HG02885 (cell line): ENCODE measurements around the gene PKHD1.

Experiments used
- ATAC-seq: cut with Tn5 transposase; IDR thresholded peaks from one replicate; pipeline ENCODE4 v1.9.1; 2021; ENCODE audit warnings: mild to moderate bottlenecking; ENCODE audit not compliant: unreplicated experiment, poor library complexity

Gene PKHD1

GRCh38 chr6:52046456-52046855, 41.0 kb downstream of the PKHD1 start:
- no peak for ATAC-seq

DNA sequence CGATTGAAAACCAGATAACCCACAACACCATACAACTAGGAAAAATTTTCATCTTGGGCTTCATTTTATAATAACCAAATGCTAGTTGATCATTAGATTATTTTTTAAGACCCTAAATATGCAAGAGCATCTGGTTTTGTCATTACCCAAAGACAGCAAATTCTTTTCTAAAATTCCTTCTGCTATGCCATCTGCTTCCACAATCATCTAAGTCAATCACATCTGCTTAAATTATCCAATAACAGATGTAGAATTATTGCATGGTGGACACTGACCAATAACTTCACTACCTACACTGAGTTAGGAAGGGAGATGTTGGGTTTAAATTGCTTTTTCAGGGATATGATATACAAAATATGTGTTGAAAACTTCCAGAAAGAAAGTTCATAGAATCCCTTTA, 41.9 kb downstream of the PKHD1 start:
- no peak for ATAC-seq

- ATAC-seq = peak; percentile 39
Measured at GRCh38 chr6:52045033-52045432, 42.4 kb downstream of the PKHD1 start.

- no peak for ATAC-seq
Measured at GRCh38 chr6:52042141-52042885, 45.1 kb downstream of the PKHD1 start.

DNA sequence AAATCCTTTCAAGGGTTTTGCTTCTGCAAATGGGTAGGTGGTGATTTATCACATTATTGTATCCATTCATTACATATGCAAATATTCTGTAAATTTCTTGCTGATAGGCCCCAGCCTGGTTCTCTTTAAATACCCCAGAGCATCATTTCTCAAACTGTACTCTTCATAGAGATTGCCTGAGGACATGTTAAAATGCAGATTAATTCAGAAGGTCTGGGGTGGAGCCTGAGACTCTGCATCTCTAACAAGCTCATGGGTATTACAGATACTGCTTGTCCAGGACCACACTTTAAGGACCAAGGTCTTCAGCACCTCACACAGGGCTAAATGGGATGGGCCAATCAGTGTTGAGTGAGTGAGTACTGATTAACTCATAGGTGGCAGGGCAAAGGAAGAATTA, 46.3 kb downstream of the PKHD1 start:
- ATAC-seq = no peak

GRCh38 chr6:52027699-52028098, 59.7 kb downstream of the PKHD1 start:
- ATAC-seq = no peak

DNA sequence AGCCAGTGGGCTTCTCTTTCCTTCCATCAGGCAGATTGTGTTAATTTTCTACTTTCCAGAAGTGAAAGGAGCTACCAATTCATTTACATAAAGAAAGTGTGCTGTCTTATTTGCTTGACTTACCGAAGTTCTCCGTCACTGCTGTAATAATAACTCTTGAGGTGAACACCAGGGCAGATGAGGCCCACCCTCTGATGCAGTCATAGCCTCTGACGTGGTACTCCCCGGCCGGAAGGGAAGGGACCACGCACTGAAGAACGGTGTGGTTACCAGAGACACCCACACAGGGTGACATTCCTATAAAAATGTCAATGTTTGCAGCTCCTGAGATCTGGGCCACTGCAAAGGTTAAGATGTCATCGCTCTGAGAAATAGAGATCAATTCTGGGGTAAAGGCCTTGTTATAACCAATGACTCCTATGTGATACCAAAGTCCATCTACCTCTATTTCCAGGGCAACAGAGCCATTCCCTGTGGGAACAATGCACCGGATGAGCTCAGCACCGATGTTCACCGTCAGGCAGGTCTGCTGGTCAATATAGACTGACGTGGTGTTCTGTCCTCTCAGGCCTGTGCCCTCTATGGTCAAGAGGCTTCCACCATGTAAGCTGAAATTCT, 62.9 kb downstream of the PKHD1 start:
- no peak for ATAC-seq

- ATAC-seq = no peak
Measured at GRCh38 chr6:52022675-52023074, 64.7 kb downstream of the PKHD1 start.

- ATAC-seq = no peak
Measured at GRCh38 chr6:52020945-52021570, 66.4 kb downstream of the PKHD1 start.

DNA sequence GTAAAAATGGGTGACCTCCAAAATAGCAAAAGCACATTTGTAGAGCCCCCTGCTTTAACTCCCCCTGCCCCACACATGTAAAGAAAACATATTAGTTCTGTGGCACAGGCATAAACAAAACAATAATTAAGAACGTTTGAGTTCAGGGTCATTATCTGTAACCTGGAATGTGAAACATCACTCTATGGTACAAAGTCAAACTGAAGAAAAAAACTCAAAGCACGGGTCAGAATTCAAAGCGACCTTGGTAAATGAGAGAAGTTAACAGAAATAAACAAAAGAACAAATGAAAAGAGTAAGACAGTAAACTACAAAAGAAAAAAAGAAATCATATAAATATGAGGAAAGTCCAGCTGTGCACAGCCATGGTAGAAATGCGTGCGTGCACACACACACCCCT, 67.5 kb downstream of the PKHD1 start:
- ATAC-seq = no peak

GRCh38 chr6:52019092-52019491, 68.3 kb downstream of the PKHD1 start:
- no peak for ATAC-seq

GRCh38 chr6:52016915-52017748, 70.3 kb downstream of the PKHD1 start:
- peak; percentile 66 for ATAC-seq

GRCh38 chr6:52015953-52016352, 71.5 kb downstream of the PKHD1 start:
- peak; percentile 61 for ATAC-seq

- no peak for ATAC-seq
Measured at GRCh38 chr6:52014391-52014790, 73.0 kb downstream of the PKHD1 start.

DNA sequence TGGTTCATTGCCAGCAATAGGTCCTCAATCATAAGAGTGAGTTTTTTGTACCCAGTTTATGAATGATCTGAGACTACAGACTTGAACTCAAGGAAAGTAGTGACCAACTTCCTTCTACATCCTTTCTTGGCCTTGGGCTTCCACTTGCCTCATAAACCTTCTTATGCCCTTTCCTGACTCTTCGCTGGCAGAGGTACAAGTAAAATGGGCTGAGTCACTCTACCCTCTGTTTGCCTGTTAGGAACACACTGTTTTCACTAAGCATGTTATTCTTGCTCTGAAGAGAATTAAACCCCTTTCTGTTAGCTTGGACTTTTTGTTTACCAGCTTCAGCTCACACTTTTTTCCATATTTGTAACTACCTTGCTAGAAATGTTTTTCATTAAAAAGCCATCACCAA, 74.4 kb downstream of the PKHD1 start:
- ATAC-seq = no peak

GRCh38 chr6:52012582-52012981, 74.8 kb downstream of the PKHD1 start:
- no peak for ATAC-seq

DNA sequence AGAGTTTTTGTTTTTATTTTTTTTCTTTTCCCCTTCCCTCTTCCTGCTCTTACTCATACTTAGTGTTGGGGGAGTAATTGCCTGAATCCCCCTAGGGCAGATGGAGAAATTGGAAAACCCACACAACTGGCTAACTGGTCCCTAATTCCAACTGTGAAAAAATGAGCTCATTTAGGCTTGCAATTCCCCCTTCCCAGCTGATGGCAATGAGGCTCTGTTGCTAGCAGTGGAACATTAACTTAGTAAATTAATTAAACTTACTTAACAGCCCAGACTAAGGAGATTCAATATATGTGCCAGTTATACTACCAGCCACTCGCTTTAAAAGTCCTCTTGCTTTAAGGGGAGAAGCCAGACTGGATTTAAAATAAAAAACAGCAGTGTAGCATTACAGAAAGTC, 76.6 kb downstream of the PKHD1 start:
- no peak for ATAC-seq

DNA sequence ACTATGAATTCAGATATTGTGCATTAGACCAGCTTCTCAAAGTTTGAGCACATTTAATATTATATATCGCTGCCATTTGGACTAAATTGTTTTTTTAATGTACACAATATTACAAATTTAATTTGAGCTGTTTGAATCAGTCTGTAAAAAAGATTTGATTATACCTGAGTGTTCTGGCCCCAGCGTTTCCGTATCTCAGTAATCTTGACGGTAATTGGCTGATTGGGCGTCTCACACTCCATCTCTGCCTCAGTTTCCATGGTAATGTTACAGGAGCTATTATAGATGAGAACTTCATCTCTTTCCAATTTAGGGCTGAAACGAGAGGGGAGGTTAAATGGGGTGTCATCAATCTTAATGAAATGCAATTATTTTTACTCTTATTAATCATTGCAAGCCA, 77.3 kb downstream of the PKHD1 start:
- ATAC-seq = no peak

- no peak for ATAC-seq
Measured at GRCh38 chr6:52009466-52010140, 77.8 kb downstream of the PKHD1 start.

- ATAC-seq = no peak
Measured at GRCh38 chr6:52000064-52000463, 87.3 kb downstream of the PKHD1 start.
